NT2/D1 (cell line): ENCODE measurements around the gene RUNX1.

Experiments
- DNase-seq: peaks from one replicate; pipeline ENCODE4 v3.0.0-alpha.2; 2011; ENCODE audit warnings: low read depth, low spot score
- H3K27me3 ChIP-seq: 2 replicates; pipeline ENCODE4 v1.6.0; 2011; ENCODE audit warnings: mild to moderate bottlenecking; ENCODE audit not compliant: insufficient read length, insufficient read depth
- H3K36me3 ChIP-seq: 2 replicates; pipeline ENCODE4 v1.6.1; 2011; ENCODE audit warnings: mild to moderate bottlenecking, low read length, mixed read lengths; ENCODE audit not compliant: insufficient read depth, insufficient read length
- H3K4me1 ChIP-seq: 2 replicates; pipeline ENCODE4 v1.5.1; 2011; ENCODE audit not compliant: insufficient read depth, insufficient read length
- H3K4me3 ChIP-seq: 2 replicates; pipeline ENCODE4 v1.5.1; 2011; ENCODE audit warnings: low read depth; ENCODE audit not compliant: insufficient read length
- H3K9ac ChIP-seq: 2 replicates; pipeline ENCODE4 v1.6.0; 2011; ENCODE audit warnings: low read depth; ENCODE audit not compliant: insufficient read length
- H3K9me3 ChIP-seq: 2 replicates; pipeline ENCODE4 v1.5.1; 2011; ENCODE audit warnings: mild to moderate bottlenecking, low read length; ENCODE audit not compliant: insufficient read depth
- SUZ12 ChIP-seq: IDR thresholded peaks from 2 replicates; pipeline ENCODE4 v1.6.1; 2011; ENCODE audit not compliant: insufficient read length, insufficient read depth; ENCODE audit errors: extremely low read depth
- YY1 ChIP-seq: IDR thresholded peaks from 2 replicates; pipeline ENCODE4 v1.6.1; 2011; ENCODE audit not compliant: insufficient read length, insufficient read depth
- ZNF274 ChIP-seq: IDR thresholded peaks from 2 replicates; pipeline ENCODE4 v1.6.1; 2011; ENCODE audit warnings: mild to moderate bottlenecking, low read depth, low read length

RUNX1 gene

DNA sequence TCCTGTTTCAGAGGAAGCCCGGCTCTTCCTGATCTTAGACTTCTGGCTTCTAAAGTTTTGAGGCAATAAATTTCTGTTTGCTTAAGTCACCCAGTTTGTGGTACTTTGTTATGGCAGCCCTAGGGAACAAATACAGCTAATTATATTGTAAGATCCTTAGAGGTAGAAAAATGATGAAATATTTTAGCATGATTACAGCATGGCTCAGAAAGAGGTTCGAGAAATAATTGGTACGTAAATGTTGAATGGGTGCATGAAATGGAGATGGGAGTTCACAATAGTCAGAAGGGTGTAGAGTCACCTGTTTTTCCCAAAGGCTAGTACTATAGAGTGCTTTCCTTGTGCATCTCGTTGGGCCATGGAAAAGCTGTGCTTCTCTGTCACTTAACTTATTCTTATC, 123.5 kb downstream of the RUNX1 start:
- no peak overlapping the region for H3K9ac ChIP-seq
- H3K4me3 ChIP-seq, result no peak overlapping the region
- H3K9me3 ChIP-seq, result no peaks in the 10 kb centered on the region
- TF ChIP-seq YY1 (no peak), SUZ12 (no peak), ZNF274 (no peak)
- no peaks in the 10 kb centered on the region for H3K36me3 ChIP-seq
- DNase-seq, result no peak
- H3K27me3 ChIP-seq, result no peaks in the 10 kb centered on the region
- no peaks in the 10 kb centered on the region for H3K4me1 ChIP-seq

DNA sequence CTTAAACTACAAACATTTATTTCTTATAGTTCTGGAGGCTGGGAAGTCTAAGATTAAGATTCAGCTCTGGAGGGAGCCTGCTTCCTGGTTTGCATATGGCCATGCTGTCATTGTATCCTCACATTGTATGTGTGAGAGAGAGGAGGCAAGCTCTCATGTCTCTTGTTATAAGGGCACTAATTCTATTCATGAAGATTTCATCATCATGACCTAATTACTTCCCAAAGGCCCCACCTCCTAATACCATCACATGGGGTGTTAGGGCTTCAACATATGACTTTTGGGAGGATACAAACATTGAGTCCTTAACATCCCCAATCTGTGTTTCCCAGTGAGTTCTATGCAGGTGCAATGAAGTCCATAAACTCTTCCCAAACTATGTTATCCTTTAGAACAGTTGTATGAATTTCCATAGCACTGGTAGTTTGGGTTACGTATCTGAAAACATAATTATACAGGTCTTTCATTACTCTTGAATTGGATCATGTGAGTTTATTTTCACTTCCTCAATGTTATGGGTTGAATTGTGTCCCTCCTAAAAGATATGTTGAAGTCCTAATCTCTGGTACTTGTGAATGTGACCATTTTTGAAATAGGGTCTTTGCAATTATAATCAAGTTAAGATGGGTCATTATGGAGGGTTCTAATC, 124.2 kb downstream of the RUNX1 start:
- Histone ChIP-seq H3K9ac (no peak overlapping the region), H3K4me1 (no peaks in the 10 kb centered on the region), H3K4me3 (no peak overlapping the region), H3K9me3 (no peaks in the 10 kb centered on the region), H3K27me3 (no peaks in the 10 kb centered on the region), H3K36me3 (no peaks in the 10 kb centered on the region)
- DNase-seq, result no peak
- TF ChIP-seq YY1, result no peak
- no peak for TF ChIP-seq SUZ12
- no peak for TF ChIP-seq ZNF274

GRCh38 chr21:34924194-34924593, 124.9 kb downstream of the RUNX1 start:
- DNase-seq, result no peak
- Histone ChIP-seq H3K36me3 (no peaks in the 10 kb centered on the region), H3K4me3 (no peak overlapping the region), H3K9me3 (no peaks in the 10 kb centered on the region), H3K27me3 (no peaks in the 10 kb centered on the region), H3K9ac (no peak overlapping the region), H3K4me1 (no peaks in the 10 kb centered on the region)
- TF ChIP-seq YY1 (no peak), ZNF274 (no peak), SUZ12 (no peak)

DNA sequence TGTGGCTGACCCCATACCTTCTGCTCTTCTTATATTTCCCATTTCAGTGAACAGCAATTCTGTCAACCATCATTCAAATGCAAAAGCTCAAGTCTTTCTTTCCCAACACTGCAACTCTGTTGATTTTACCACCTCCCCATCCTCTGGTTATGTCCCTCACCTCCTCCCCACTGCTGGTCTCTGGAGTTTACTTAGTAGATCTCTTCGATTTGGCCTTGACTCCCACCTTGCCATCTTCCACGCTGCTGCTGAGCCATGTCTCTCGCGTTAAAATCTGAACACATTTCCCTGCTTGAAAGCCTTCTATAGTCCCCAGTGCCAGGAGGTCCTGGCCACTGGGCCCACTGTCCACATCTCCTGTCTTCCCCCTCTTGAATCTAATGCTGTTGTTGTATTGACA, 125.5 kb downstream of the RUNX1 start:
- H3K4me1 ChIP-seq, result no peaks in the 10 kb centered on the region
- H3K9me3 ChIP-seq, result no peaks in the 10 kb centered on the region
- no peak overlapping the region for H3K9ac ChIP-seq
- H3K4me3 ChIP-seq, result no peak overlapping the region
- DNase-seq, result no peak
- no peaks in the 10 kb centered on the region for H3K36me3 ChIP-seq
- H3K27me3 ChIP-seq, result no peaks in the 10 kb centered on the region
- no peak for TF ChIP-seq ZNF274
- no peak for TF ChIP-seq YY1
- no peak for TF ChIP-seq SUZ12

- no peak overlapping the region for H3K9ac ChIP-seq
Measured at GRCh38 chr21:34923202-34923601, 125.9 kb downstream of the RUNX1 start.

GRCh38 chr21:34922479-34922878, 126.6 kb downstream of the RUNX1 start:
- Histone ChIP-seq H3K27me3 (no peaks in the 10 kb centered on the region), H3K9me3 (no peaks in the 10 kb centered on the region), H3K36me3 (no peaks in the 10 kb centered on the region), H3K4me1 (no peaks in the 10 kb centered on the region), H3K4me3 (no peak overlapping the region), H3K9ac (no peak overlapping the region)
- DNase-seq, result no peak
- TF ChIP-seq ZNF274 (no peak), SUZ12 (no peak), YY1 (no peak)

More at GRCh38 chr21:34923202-34923601, 125.9 kb downstream of the RUNX1 start:
- TF ChIP-seq ZNF274 (no peak), SUZ12 (no peak), YY1 (no peak)
- Histone ChIP-seq H3K27me3 (no peaks in the 10 kb centered on the region), H3K4me3 (no peak overlapping the region), H3K9me3 (no peaks in the 10 kb centered on the region), H3K36me3 (no peaks in the 10 kb centered on the region), H3K4me1 (no peaks in the 10 kb centered on the region)
- DNase-seq, result no peak

- Histone ChIP-seq H3K9me3 (no peaks in the 10 kb centered on the region), H3K36me3 (no peaks in the 10 kb centered on the region), H3K27me3 (no peaks in the 10 kb centered on the region), H3K4me3 (no peak overlapping the region), H3K9ac (no peak overlapping the region), H3K4me1 (no peaks in the 10 kb centered on the region)
- no peak for DNase-seq
- no peak for TF ChIP-seq SUZ12
- no peak for TF ChIP-seq ZNF274
- TF ChIP-seq YY1, result no peak
Measured at GRCh38 chr21:34921151-34921550, 128.0 kb downstream of the RUNX1 start.

- Histone ChIP-seq H3K4me1 (no peaks in the 10 kb centered on the region), H3K9me3 (no peaks in the 10 kb centered on the region), H3K36me3 (no peaks in the 10 kb centered on the region), H3K27me3 (no peaks in the 10 kb centered on the region), H3K9ac (no peak overlapping the region), H3K4me3 (no peak overlapping the region)
- TF ChIP-seq YY1 (no peak), ZNF274 (no peak), SUZ12 (no peak)
- no peak for DNase-seq
Measured at GRCh38 chr21:34919406-34919805, 129.7 kb downstream of the RUNX1 start.
